Stomach (tissue), 4 donors: ENCODE measurements around the gene TTC28.

Source experiments
- EP300 ChIP-seq: sonication (generic); formaldehyde crosslinking; IDR thresholded peaks from one replicate; pipeline ENCODE4 v1.6.1; 2017; ENCODE audit warnings: antibody characterized with exemption
- POLR2AphosphoS5 ChIP-seq, 3 donors: sonication (generic); formaldehyde crosslinking; IDR thresholded peaks; one replicate each; pipeline ENCODE4 v1.6.1; 2016; ENCODE audit warnings: antibody characterized with exemption in 3 of 3
- TF ChIP-seq, protein P1 (sequence below), 7 experiments: fragments of 450-650 bp in 4 of 7; fragments of 200-600 bp in 3 of 7; sonication (generic) in 3 of 7; IDR thresholded peaks; one replicate each; pipeline ENCODE4 v1.5.1; 2016 to 2019; ENCODE audit warnings: antibody characterized with exemption in 7 of 7, control low read depth in 2 of 7, mild to moderate bottlenecking in 1 of 7

DNA sequence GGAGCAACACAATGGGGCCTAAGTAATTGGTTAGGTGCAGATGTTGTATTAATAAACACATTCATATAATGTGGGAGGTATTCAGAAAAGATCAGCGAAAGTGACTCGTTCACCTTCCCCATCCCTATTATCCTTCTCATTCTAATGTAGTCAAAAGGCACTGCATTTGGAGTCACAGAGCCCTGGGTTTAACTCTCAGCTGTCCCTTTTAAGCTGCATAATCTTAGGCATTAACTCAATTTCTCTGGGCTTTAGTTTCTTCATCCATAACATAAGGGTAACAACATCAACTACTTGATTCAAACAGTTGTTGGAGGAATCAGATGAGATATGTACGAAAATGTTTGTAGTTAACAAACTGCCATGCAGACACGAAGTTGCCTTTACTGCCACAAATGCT, 573.0 kb downstream of the TTC28 start:
- TF ChIP-seq POLR2AphosphoS5 (IDR thresholded peaks at IDR 0.05) (no peak), EP300 (no peak)
- TF ChIP-seq, protein P1, sequence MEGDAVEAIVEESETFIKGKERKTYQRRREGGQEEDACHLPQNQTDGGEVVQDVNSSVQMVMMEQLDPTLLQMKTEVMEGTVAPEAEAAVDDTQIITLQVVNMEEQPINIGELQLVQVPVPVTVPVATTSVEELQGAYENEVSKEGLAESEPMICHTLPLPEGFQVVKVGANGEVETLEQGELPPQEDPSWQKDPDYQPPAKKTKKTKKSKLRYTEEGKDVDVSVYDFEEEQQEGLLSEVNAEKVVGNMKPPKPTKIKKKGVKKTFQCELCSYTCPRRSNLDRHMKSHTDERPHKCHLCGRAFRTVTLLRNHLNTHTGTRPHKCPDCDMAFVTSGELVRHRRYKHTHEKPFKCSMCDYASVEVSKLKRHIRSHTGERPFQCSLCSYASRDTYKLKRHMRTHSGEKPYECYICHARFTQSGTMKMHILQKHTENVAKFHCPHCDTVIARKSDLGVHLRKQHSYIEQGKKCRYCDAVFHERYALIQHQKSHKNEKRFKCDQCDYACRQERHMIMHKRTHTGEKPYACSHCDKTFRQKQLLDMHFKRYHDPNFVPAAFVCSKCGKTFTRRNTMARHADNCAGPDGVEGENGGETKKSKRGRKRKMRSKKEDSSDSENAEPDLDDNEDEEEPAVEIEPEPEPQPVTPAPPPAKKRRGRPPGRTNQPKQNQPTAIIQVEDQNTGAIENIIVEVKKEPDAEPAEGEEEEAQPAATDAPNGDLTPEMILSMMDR (IDR thresholded peaks at IDR 0.05), result no peak
